K562 (cell line): Measurements from ENCODE around the gene MYBPHL. TPM values are rescaled to one million over a fixed set of nuclear protein-coding genes. Genes with fewer than 3 reads are reported as not detected.

Experiments used
- GATAD2B ChIP-seq: fragments of 450-650 bp; IDR thresholded peaks from 2 replicates; pipeline ENCODE4 v1.6.1; 2017; ENCODE audit warnings: mild to moderate bottlenecking, borderline replicate concordance
- HDAC1 ChIP-seq, 2 experiments: fragments of 450-650 bp; IDR thresholded peaks; 2 replicates each; pipeline ENCODE4 v1.6.1; 2016 to 2017; ENCODE audit warnings: inconsistent platforms in 1 of 2, mild to moderate bottlenecking in 1 of 2, moderate library complexity in 1 of 2
- HDAC6 ChIP-seq: IDR thresholded peaks from 2 replicates; pipeline ENCODE4 v1.6.1; 2012; ENCODE audit warnings: low read depth, mild to moderate bottlenecking, control low read depth, inconsistent platforms, low read length, moderate library complexity
- MCM2 ChIP-seq: fragments of 450-650 bp; IDR thresholded peaks from 2 replicates; pipeline ENCODE4 v1.6.1; 2017; ENCODE audit warnings: low read depth, mild to moderate bottlenecking
- MLLT1 ChIP-seq, 2 experiments: fragments of 450-650 bp; IDR thresholded peaks; 2 replicates each; pipeline ENCODE4 v1.6.1; 2016
- RCOR1 ChIP-seq, 2 experiments: IDR thresholded peaks; 2 replicates each; pipeline ENCODE4 v1.6.1; 2012; ENCODE audit warnings: low read depth in 2 of 2, low read length in 2 of 2, borderline replicate concordance in 1 of 2, improper control_type of control experiment in 1 of 2
- TGIF2 ChIP-seq: sonication (generic); formaldehyde crosslinking; IDR thresholded peaks from 2 replicates; pipeline ENCODE4 v1.8.1; 2022; ENCODE audit warnings: mild to moderate bottlenecking, missing genetic modification reagents, moderate library complexity
- U2AF2 ChIP-seq: fragments of 200-400 bp; formaldehyde crosslinking; optimal IDR thresholded peaks from 2 replicates; pipeline ENCODE3; 2017; ENCODE audit warnings: low read depth, mild to moderate bottlenecking, low read length
- UBTF ChIP-seq, 2 experiments: IDR thresholded peaks; 2 replicates each; pipeline ENCODE4 v1.6.1; 2012; ENCODE audit warnings: improper control_type of control experiment in 2 of 2, low read depth in 2 of 2, low read length in 2 of 2, borderline replicate concordance in 1 of 2
- ZFP36 ChIP-seq: fragments of 150-350 bp; IDR thresholded peaks from 2 replicates; pipeline ENCODE4 v1.6.1; 2018; ENCODE audit warnings: low read length, low read depth; ENCODE audit not compliant: partially characterized antibody
- ZNF830 ChIP-seq: fragments of 250-450 bp; sonication (Bioruptor Pico); IDR thresholded peaks from 2 replicates; pipeline ENCODE4 v1.5.0; 2021; ENCODE audit warnings: mild to moderate bottlenecking
- ZSCAN32 ChIP-seq: fragments of 450-650 bp; formaldehyde crosslinking; IDR thresholded peaks from 2 replicates; pipeline ENCODE4 v1.4.0; 2020; ENCODE audit warnings: mild to moderate bottlenecking, moderate library complexity
- polyA plus RNA-seq, 8 experiments: library from polyadenylated mRNA; depleted of rRNA in 4 of 8; stranded (reverse) in 5 of 8; unstranded in 3 of 8; fragments of >200 nt; fragmentation: Nextera tagmentation in 2 of 8; fragmentation: Illumina TruSeq in 1 of 8; extraction: Ambion mirVana in 2 of 8; extraction: Trizol in 1 of 8; gene quantifications; 2 replicates each; pipeline versions ENCODE4 v1.2.1 to v1.2.3, GENCODE V29; 2011 to 2014; ENCODE audit warnings: inconsistent platforms in 1 of 8, missing spikeins in 1 of 8
- total RNA-seq, 7 experiments: library from RNA; depleted of rRNA in 6 of 7; stranded (reverse); fragments of >200 nt in 6 of 7; fragmentation: Illumina TruSeq in 2 of 7; extraction: Trizol in 2 of 7; gene quantifications; 2 replicates each; pipeline versions ENCODE4 v1.2.1 to v1.2.3, GENCODE V29; 2011 to 2021; ENCODE audit warnings: low replicate concordance in 1 of 7
- TF ChIP-seq, protein P1 (sequence below): fragments of 450-650 bp; IDR thresholded peaks from 2 replicates; pipeline ENCODE4 v1.6.1; 2018; ENCODE audit not compliant: partially characterized antibody
- TF ChIP-seq, protein P2 (sequence below): sonication (generic); formaldehyde crosslinking; IDR thresholded peaks from 2 replicates; pipeline ENCODE4 v1.9.0; 2022; ENCODE audit warnings: mild to moderate bottlenecking, missing genetic modification reagents
- TF ChIP-seq, protein P3 (sequence below): fragments of 450-650 bp; formaldehyde crosslinking; IDR thresholded peaks from 2 replicates; pipeline ENCODE4 v1.4.0; 2020; ENCODE audit warnings: mild to moderate bottlenecking, moderate library complexity
- TF ChIP-seq, protein P4 (sequence below): fragments of 250-450 bp; sonication (Bioruptor Pico); IDR thresholded peaks from 2 replicates; pipeline ENCODE4 v1.8.0; 2021; ENCODE audit warnings: moderate library complexity, mild to moderate bottlenecking, inconsistent platforms

The MYBPHL gene
- total and polyA plus RNA-seq, 9 of the 15 experiments (the other 6 are each of a cell fraction or from before 2014, with no cell fraction given), result 0.20 to 1.9 (median 0.33) TPM

GRCh38 chr1:109283748-109284600 is 22.8 kb downstream of the MYBPHL start (continued):
- TF ChIP-seq MCM2 (no peak), GATAD2B (no peak), ZNF830 (CRISPR knock-in tag) (no peak), U2AF2 (no peak), HDAC1 (IDR thresholded peaks at IDR 0.05) (no peak; a peak in 1 of 4 replicates), TGIF2 (CRISPR knock-in tag) (no peak), ZSCAN32 (CRISPR knock-in tag) (no peak), UBTF (IDR thresholded peaks at IDR 0.05; ENCODE audit: borderline replicate concordance in 1 of 2, low read depth in 2 of 2, low read length in 2 of 2) (no peak), RCOR1 (IDR thresholded peaks at IDR 0.05; ENCODE audit: borderline replicate concordance in 1 of 2, low read depth in 2 of 2, low read length in 2 of 2) (no peak), ZFP36 (no peak), MLLT1 (IDR thresholded peaks at IDR 0.05) (0 out of 4 replicates have a peak, but pooled peaks of 1 of the 2 experiments have one; percentile 37), HDAC6 (no peak)
- TF ChIP-seq, protein P1, sequence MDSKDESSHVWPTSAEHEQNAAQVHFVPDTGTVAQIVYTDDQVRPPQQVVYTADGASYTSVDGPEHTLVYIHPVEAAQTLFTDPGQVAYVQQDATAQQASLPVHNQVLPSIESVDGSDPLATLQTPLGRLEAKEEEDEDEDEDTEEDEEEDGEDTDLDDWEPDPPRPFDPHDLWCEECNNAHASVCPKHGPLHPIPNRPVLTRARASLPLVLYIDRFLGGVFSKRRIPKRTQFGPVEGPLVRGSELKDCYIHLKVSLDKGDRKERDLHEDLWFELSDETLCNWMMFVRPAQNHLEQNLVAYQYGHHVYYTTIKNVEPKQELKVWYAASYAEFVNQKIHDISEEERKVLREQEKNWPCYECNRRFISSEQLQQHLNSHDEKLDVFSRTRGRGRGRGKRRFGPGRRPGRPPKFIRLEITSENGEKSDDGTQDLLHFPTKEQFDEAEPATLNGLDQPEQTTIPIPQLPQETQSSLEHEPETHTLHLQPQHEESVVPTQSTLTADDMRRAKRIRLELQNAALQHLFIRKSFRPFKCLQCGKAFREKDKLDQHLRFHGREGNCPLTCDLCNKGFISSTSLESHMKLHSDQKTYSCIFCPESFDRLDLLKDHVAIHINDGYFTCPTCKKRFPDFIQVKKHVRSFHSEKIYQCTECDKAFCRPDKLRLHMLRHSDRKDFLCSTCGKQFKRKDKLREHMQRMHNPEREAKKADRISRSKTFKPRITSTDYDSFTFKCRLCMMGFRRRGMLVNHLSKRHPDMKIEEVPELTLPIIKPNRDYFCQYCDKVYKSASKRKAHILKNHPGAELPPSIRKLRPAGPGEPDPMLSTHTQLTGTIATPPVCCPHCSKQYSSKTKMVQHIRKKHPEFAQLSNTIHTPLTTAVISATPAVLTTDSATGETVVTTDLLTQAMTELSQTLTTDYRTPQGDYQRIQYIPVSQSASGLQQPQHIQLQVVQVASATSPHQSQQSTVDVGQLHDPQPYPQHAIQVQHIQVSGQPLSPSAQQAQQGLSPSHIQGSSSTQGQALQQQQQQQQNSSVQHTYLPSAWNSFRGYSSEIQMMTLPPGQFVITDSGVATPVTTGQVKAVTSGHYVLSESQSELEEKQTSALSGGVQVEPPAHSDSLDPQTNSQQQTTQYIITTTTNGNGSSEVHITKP, result no peak
- TF ChIP-seq, protein P2, sequence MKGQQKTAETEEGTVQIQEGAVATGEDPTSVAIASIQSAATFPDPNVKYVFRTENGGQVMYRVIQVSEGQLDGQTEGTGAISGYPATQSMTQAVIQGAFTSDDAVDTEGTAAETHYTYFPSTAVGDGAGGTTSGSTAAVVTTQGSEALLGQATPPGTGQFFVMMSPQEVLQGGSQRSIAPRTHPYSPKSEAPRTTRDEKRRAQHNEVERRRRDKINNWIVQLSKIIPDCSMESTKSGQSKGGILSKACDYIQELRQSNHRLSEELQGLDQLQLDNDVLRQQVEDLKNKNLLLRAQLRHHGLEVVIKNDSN (CRISPR knock-in tag), result no peak
- TF ChIP-seq, protein P3, sequence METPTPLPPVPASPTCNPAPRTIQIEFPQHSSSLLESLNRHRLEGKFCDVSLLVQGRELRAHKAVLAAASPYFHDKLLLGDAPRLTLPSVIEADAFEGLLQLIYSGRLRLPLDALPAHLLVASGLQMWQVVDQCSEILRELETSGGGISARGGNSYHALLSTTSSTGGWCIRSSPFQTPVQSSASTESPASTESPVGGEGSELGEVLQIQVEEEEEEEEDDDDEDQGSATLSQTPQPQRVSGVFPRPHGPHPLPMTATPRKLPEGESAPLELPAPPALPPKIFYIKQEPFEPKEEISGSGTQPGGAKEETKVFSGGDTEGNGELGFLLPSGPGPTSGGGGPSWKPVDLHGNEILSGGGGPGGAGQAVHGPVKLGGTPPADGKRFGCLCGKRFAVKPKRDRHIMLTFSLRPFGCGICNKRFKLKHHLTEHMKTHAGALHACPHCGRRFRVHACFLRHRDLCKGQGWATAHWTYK (CRISPR knock-in tag), result no peak
- TF ChIP-seq, protein P4, sequence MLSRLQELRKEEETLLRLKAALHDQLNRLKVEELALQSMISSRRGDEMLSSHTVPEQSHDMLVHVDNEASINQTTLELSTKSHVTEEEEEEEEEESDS (CRISPR knock-in tag), result no peak
